DMS79 (cell line): ENCODE measurements around the gene LDLRAD3.
"Not testable (repeated sequence)": the region's sequence is repeated elsewhere in the genome, so short reads cannot be mapped to it uniquely, and the experiment has no call there.

ENCODE experiments used
- DNase-seq: peaks from one replicate; lab custom pipeline; 2025; lab: John Stamatoyannopoulos, UW

The LDLRAD3 gene

GRCh38 chr11:35995681-35996271 lies 51.9 kb downstream of the LDLRAD3 start:
- DNase-seq = no peak

- no peak for DNase-seq
Measured at GRCh38 chr11:35997902-35998520, 54.1 kb downstream of the LDLRAD3 start.

GRCh38 chr11:35998634-35999033 lies 54.8 kb downstream of the LDLRAD3 start:
- DNase-seq = no peak

- DNase-seq = peak; percentile 97
Measured at GRCh38 chr11:36000616-36001190, 56.8 kb downstream of the LDLRAD3 start.

- no peak for DNase-seq
Measured at GRCh38 chr11:36002196-36002595, 58.3 kb downstream of the LDLRAD3 start.

GRCh38 chr11:36002796-36003195 lies 58.9 kb downstream of the LDLRAD3 start:
- DNase-seq = no peak

GRCh38 chr11:36006556-36006955 lies 62.7 kb downstream of the LDLRAD3 start:
- no peak for DNase-seq

GRCh38 chr11:36007127-36007655 lies 63.3 kb downstream of the LDLRAD3 start:
- DNase-seq = no peak

- DNase-seq = no peak
Measured at GRCh38 chr11:36008584-36008983, 64.7 kb downstream of the LDLRAD3 start.

- no peak for DNase-seq
Measured at GRCh38 chr11:36009473-36009872, 65.6 kb downstream of the LDLRAD3 start.

GRCh38 chr11:36010010-36010740 lies 66.3 kb downstream of the LDLRAD3 start:
- DNase-seq = no peak

GRCh38 chr11:36011574-36011973 lies 67.7 kb downstream of the LDLRAD3 start:
- no peak for DNase-seq

GRCh38 chr11:36012455-36012854 lies 68.6 kb downstream of the LDLRAD3 start:
- no peak for DNase-seq

GRCh38 chr11:36012979-36013378 lies 69.1 kb downstream of the LDLRAD3 start:
- DNase-seq = no peak

GRCh38 chr11:36013446-36013845 lies 69.6 kb downstream of the LDLRAD3 start:
- DNase-seq = not testable (repeated sequence)

GRCh38 chr11:36013950-36014897 lies 70.4 kb downstream of the LDLRAD3 start:
- no peak for DNase-seq

GRCh38 chr11:36014898-36015665 lies 71.2 kb downstream of the LDLRAD3 start:
- no peak for DNase-seq

- DNase-seq = no peak
Measured at GRCh38 chr11:36015799-36016198, 71.9 kb downstream of the LDLRAD3 start.

GRCh38 chr11:36016263-36016662 lies 72.4 kb downstream of the LDLRAD3 start:
- DNase-seq = no peak

- no peak for DNase-seq
Measured at GRCh38 chr11:36016709-36017108, 72.8 kb downstream of the LDLRAD3 start.
